Measurements from ENCODE around the gene MAD2L2.
"Not testable (repeated sequence)": the region's sequence is repeated elsewhere in the genome, so short reads cannot be mapped to it uniquely, and the experiment has no call there.

The MAD2L2 gene

DNA sequence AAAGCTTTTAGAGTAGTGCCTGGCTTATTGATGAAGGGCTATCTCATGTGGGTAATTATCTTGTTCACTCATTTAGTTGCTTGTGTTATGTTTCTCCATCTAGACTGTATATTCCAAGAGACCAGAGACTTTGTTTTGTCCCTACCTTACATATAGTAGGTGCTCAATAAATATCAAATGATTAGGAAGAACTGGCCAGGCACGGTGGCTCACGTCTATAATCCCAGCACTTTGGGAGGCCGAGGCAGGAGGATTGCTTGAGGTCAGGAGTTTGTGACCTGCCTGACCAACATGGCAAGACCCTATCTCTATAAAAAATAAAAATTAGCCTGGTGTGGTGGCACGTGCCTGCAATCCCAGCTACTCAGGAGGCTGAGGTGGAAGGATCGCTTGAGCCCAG lies 35.7 kb downstream of the MAD2L2 start:
- no peaks in the 10 kb centered on the region for H4K20me1 ChIP-seq (ENCODE audit: insufficient read depth, low read length)
- H3K4me1 ChIP-seq (ENCODE audit: insufficient read depth, low read length, severe bottlenecking): peaks cover 11% of the 10 kb centered on the region
- no peaks in the 10 kb centered on the region for H3K9me2 ChIP-seq (ENCODE audit: low read depth, low read length)
- TF ChIP-seq EZH2 (IDR thresholded peaks at IDR 0.05; ENCODE audit: borderline replicate concordance, low read length): no peak
- TF ChIP-seq, protein P1, sequence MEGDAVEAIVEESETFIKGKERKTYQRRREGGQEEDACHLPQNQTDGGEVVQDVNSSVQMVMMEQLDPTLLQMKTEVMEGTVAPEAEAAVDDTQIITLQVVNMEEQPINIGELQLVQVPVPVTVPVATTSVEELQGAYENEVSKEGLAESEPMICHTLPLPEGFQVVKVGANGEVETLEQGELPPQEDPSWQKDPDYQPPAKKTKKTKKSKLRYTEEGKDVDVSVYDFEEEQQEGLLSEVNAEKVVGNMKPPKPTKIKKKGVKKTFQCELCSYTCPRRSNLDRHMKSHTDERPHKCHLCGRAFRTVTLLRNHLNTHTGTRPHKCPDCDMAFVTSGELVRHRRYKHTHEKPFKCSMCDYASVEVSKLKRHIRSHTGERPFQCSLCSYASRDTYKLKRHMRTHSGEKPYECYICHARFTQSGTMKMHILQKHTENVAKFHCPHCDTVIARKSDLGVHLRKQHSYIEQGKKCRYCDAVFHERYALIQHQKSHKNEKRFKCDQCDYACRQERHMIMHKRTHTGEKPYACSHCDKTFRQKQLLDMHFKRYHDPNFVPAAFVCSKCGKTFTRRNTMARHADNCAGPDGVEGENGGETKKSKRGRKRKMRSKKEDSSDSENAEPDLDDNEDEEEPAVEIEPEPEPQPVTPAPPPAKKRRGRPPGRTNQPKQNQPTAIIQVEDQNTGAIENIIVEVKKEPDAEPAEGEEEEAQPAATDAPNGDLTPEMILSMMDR (IDR thresholded peaks at IDR 0.05; ENCODE audit: low read length): no peak
- H3K27ac ChIP-seq (ENCODE audit: low read depth, low read length, poor library complexity, severe bottlenecking): no peak overlapping the region
- no peaks in the 10 kb centered on the region for H3K9me3 ChIP-seq (ENCODE audit: low read length)
- H3K36me3 ChIP-seq (ENCODE audit: insufficient read depth, low read length): no peaks in the 10 kb centered on the region
- H3K4me2 ChIP-seq (ENCODE audit: low read length): no peak overlapping the region
- H3K79me2 ChIP-seq (ENCODE audit: insufficient read depth, low read length): no peaks in the 10 kb centered on the region
- no peaks in the 10 kb centered on the region for H3F3A ChIP-seq (ENCODE audit: insufficient read depth, low read length)
- no peak overlapping the region for H2AFZ ChIP-seq (ENCODE audit: low read length)
- no peak overlapping the region for H3K4me3 ChIP-seq (ENCODE audit: low read depth, low read length, poor library complexity, severe bottlenecking)
- no peaks in the 10 kb centered on the region for H3K27me3 ChIP-seq (ENCODE audit: insufficient read depth, low read length)
- H3K9ac ChIP-seq (ENCODE audit: low read length): no peak overlapping the region

DNA sequence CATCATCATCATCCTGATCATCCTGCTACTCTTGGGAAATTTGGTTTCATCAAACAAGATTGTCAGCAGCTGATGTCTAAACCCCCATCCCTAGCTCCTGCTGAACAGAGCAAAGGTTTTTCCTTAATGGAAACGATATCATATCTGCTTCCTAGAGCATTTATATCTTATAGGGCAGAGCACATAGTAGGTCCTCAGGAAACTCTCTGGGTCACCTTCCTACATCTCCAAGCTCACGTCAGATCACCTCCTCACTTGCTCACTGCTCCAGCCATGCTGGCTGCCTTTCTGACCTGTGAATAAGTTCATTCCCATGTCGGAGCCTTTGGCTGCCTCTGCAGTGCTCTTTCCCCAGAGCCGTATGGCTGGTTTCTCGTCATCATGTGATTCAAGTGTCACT lies 37.2 kb downstream of the MAD2L2 start:
- Histone ChIP-seq H3K4me1 (ENCODE audit: insufficient read depth, low read length, severe bottlenecking) (no peaks in the 10 kb centered on the region), H3K4me2 (ENCODE audit: low read length) (no peak overlapping the region), H4K20me1 (ENCODE audit: insufficient read depth, low read length) (no peaks in the 10 kb centered on the region), H3K9ac (ENCODE audit: low read length) (no peak overlapping the region), H3K4me3 (ENCODE audit: low read depth, low read length, poor library complexity, severe bottlenecking) (no peak overlapping the region), H3K36me3 (ENCODE audit: insufficient read depth, low read length) (no peaks in the 10 kb centered on the region), H3K27ac (ENCODE audit: low read depth, low read length, poor library complexity, severe bottlenecking) (no peak overlapping the region), H3K9me3 (ENCODE audit: low read length) (no peaks in the 10 kb centered on the region), H3K79me2 (ENCODE audit: insufficient read depth, low read length) (no peaks in the 10 kb centered on the region), H3K9me2 (ENCODE audit: low read depth, low read length) (no peaks in the 10 kb centered on the region), H3K27me3 (ENCODE audit: insufficient read depth, low read length) (no peaks in the 10 kb centered on the region), H2AFZ (ENCODE audit: low read length) (no peak overlapping the region), H3F3A (ENCODE audit: insufficient read depth, low read length) (no peaks in the 10 kb centered on the region)
- TF ChIP-seq, protein P1 (IDR thresholded peaks at IDR 0.05; ENCODE audit: low read length): no peak
- no peak for TF ChIP-seq EZH2 (IDR thresholded peaks at IDR 0.05; ENCODE audit: borderline replicate concordance, low read length)

GRCh38 chr1:11642418-11643017 lies 38.4 kb downstream of the MAD2L2 start:
- H3K4me2 ChIP-seq (ENCODE audit: low read length); H3K27ac ChIP-seq (ENCODE audit: low read depth, low read length, poor library complexity, severe bottlenecking); H2AFZ ChIP-seq (ENCODE audit: low read length); H3K9ac ChIP-seq (ENCODE audit: low read length); H3K9me3 ChIP-seq (ENCODE audit: low read length); H3K36me3 ChIP-seq (ENCODE audit: insufficient read depth, low read length); H3K79me2 ChIP-seq (ENCODE audit: insufficient read depth, low read length); H3K4me1 ChIP-seq (ENCODE audit: insufficient read depth, low read length, severe bottlenecking); H3F3A ChIP-seq (ENCODE audit: insufficient read depth, low read length); H3K27me3 ChIP-seq (ENCODE audit: insufficient read depth, low read length); H3K9me2 ChIP-seq (ENCODE audit: low read depth, low read length); H3K4me3 ChIP-seq (ENCODE audit: low read depth, low read length, poor library complexity, severe bottlenecking); H4K20me1 ChIP-seq (ENCODE audit: insufficient read depth, low read length): not testable (repeated sequence)
- TF ChIP-seq, protein P1 (IDR thresholded peaks at IDR 0.05; ENCODE audit: low read length): peak; percentile 93

Data from OCI-LY1 (cell line).